ENCODE measurements around the gene CCL19. TPM values are rescaled to one million over a fixed set of nuclear protein-coding genes. Genes with fewer than 3 reads are reported as not detected.

The CCL19 gene
- total RNA-seq, 6 experiments from 2014 or later: not detected

DNA sequence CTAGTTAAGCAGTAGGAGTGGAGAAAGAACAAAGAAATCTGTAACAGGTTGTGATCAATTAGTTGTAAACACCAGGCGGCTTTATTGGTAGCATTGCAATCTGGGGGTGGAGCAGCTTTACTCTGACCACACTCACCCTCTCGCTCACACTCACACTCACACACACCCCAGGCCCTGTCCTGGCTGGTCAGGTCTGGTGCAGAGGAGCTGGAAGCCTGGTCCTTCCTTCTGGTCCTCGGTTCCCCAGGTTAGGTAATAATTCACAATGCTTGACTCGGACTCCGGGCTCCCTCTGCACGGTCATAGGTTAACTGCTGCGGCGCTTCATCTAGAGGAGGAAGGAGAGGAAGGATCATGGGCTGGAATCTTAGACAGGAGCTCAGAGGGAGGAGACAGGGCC is 1.6 kb downstream of the CCL19 start:
- Mint-ChIP-seq H3K4me1 (ENCODE audit: low read depth) (peaks cover 18% of the 10 kb centered on the region), H3K36me3 (ENCODE audit: low read depth) (peaks cover 5% of the 10 kb centered on the region; the same call in 1 of the 2 replicates), H3K9me3 (no peaks in the 10 kb centered on the region), H3K27ac (no peak overlapping the region), H3K4me3 (no peak overlapping the region), H3K27me3 (ENCODE audit: insufficient read depth) (peaks cover under 1% of the 10 kb centered on the region)
- TF ChIP-seq, protein P1, sequence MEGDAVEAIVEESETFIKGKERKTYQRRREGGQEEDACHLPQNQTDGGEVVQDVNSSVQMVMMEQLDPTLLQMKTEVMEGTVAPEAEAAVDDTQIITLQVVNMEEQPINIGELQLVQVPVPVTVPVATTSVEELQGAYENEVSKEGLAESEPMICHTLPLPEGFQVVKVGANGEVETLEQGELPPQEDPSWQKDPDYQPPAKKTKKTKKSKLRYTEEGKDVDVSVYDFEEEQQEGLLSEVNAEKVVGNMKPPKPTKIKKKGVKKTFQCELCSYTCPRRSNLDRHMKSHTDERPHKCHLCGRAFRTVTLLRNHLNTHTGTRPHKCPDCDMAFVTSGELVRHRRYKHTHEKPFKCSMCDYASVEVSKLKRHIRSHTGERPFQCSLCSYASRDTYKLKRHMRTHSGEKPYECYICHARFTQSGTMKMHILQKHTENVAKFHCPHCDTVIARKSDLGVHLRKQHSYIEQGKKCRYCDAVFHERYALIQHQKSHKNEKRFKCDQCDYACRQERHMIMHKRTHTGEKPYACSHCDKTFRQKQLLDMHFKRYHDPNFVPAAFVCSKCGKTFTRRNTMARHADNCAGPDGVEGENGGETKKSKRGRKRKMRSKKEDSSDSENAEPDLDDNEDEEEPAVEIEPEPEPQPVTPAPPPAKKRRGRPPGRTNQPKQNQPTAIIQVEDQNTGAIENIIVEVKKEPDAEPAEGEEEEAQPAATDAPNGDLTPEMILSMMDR (IDR thresholded peaks at IDR 0.05): no peak
- DNase-seq: no peak

GRCh38 chr9:34689116-34689470 is 2.0 kb downstream of the CCL19 start:
- H3K9me3 Mint-ChIP-seq: no peaks in the 10 kb centered on the region
- peaks cover 18% of the 10 kb centered on the region for H3K4me1 Mint-ChIP-seq (ENCODE audit: low read depth)
- H3K27ac Mint-ChIP-seq: no peak overlapping the region
- H3K4me3 Mint-ChIP-seq: no peak overlapping the region
- DNase-seq: no peak
- TF ChIP-seq, protein P1 (IDR thresholded peaks at IDR 0.05): no peak
- H3K36me3 Mint-ChIP-seq (ENCODE audit: low read depth): peaks cover 5% of the 10 kb centered on the region; the same call in 1 of the 2 replicates
- peaks cover 1% of the 10 kb centered on the region for H3K27me3 Mint-ChIP-seq (ENCODE audit: insufficient read depth)

- Mint-ChIP-seq H3K27ac (no peak overlapping the region), H3K4me3 (no peak overlapping the region), H3K27me3 (ENCODE audit: insufficient read depth) (peaks cover 1% of the 10 kb centered on the region), H3K36me3 (ENCODE audit: low read depth) (peaks cover 5% of the 10 kb centered on the region; the same call in 1 of the 2 replicates), H3K9me3 (no peaks in the 10 kb centered on the region), H3K4me1 (ENCODE audit: low read depth) (peaks cover 18% of the 10 kb centered on the region)
- no peak for DNase-seq
- TF ChIP-seq, protein P1 (IDR thresholded peaks at IDR 0.05): no peak
These were observed 2.6 kb downstream of the CCL19 start for GRCh38 chr9:34688329-34689115.

DNA sequence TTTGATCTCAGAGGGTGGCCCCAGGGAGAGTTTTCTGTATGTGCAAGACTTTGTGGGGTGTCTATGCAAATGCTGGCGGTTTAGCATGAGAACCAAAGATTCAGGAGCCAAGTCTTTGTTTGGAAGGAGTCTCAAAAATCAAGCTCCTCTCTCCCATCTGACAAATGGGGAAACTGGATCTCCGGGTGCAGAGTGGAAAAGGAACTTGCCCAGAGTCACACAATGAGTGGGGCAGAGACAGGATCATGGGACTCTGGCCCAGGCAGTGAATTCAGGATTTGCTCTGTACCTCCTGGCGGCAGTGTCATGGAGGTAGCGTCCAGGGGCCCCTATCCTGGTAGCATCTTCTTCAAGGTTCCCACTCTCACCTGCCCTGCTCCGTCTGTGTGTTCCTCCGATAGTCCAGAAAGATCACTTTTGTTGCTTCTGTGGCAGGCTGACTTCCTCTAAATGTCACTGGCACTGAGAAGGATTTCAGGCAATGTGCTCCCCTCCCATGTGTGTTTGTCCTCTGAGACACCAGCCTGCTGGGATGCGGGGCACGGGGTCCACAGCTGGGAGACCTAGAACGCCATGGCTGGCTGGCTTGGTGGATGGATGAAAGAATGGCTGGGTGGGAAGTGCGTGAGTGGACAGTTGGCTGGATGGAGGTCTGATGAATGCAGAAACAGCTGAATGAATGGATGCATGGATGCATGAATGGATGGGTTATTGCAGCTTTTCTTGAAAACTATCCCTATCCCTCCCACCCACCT is 3.6 kb downstream of the CCL19 start:
- no peak overlapping the region for H3K4me3 Mint-ChIP-seq
- peaks cover 18% of the 10 kb centered on the region for H3K4me1 Mint-ChIP-seq (ENCODE audit: low read depth)
- no peaks in the 10 kb centered on the region for H3K9me3 Mint-ChIP-seq
- no peak for DNase-seq
- no peak overlapping the region for H3K27ac Mint-ChIP-seq
- H3K36me3 Mint-ChIP-seq (ENCODE audit: low read depth): peaks cover 5% of the 10 kb centered on the region; the same call in 1 of the 2 replicates
- peaks cover 1% of the 10 kb centered on the region for H3K27me3 Mint-ChIP-seq (ENCODE audit: insufficient read depth)
- TF ChIP-seq, protein P1 (IDR thresholded peaks at IDR 0.05): no peak

DNA sequence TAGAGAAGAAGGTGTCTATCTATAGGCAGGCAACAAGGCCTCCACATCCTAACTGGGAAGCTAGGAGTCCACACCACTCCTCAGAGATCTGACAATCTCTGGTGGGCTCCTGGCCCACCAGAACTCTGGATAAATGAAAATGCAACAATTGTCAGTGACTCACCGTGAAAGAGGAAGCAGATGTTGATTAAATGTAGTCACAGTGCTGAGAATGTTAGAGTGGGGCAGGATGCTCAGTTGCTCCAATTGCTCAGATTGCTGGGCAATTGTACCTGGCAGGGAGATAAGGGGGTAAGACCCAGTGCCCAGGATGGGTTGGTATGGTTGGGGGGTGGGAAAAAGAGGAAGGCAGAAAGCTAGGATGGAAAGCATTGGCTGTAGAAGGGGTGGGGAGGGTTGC is 4.3 kb downstream of the CCL19 start:
- no peak for DNase-seq
- Mint-ChIP-seq H3K36me3 (ENCODE audit: low read depth) (peaks cover 5% of the 10 kb centered on the region; the same call in 1 of the 2 replicates), H3K27ac (no peak overlapping the region), H3K27me3 (ENCODE audit: insufficient read depth) (peaks cover 1% of the 10 kb centered on the region), H3K4me3 (no peak overlapping the region), H3K4me1 (ENCODE audit: low read depth) (peaks cover 18% of the 10 kb centered on the region), H3K9me3 (no peaks in the 10 kb centered on the region)
- TF ChIP-seq, protein P1 (IDR thresholded peaks at IDR 0.05): no peak
